ENCODE data around the gene TMEM121B.

The TMEM121B gene

GRCh38 chr22:17138513-17138912 is 17.4 kb upstream of the TMEM121B start:
- no peak for DNase-seq (ENCODE audit: low read depth in 2 of 2)

- DNase-seq (ENCODE audit: low read depth in 2 of 2) = no peak
Measured at GRCh38 chr22:17137861-17138425, 16.8 kb upstream of the TMEM121B start.

GRCh38 chr22:17137170-17137569 is 16.0 kb upstream of the TMEM121B start:
- DNase-seq (ENCODE audit: low read depth in 2 of 2) = no peak

GRCh38 chr22:17135153-17135760 is 14.1 kb upstream of the TMEM121B start:
- DNase-seq (ENCODE audit: low read depth in 2 of 2) = no peak

GRCh38 chr22:17133137-17133536 is 12.0 kb upstream of the TMEM121B start:
- no peak for DNase-seq (ENCODE audit: low read depth in 2 of 2)

- DNase-seq (ENCODE audit: low read depth in 2 of 2) = no peak
Measured at GRCh38 chr22:17132112-17132511, 11.0 kb upstream of the TMEM121B start.

- no peak for DNase-seq (ENCODE audit: low read depth in 2 of 2)
Measured at GRCh38 chr22:17131686-17132085, 10.5 kb upstream of the TMEM121B start.

GRCh38 chr22:17130199-17130598 is 9.0 kb upstream of the TMEM121B start:
- DNase-seq (ENCODE audit: low read depth in 2 of 2) = no peak

GRCh38 chr22:17120711-17121232 is 388 bp downstream of the TMEM121B start:
- no peak for DNase-seq (ENCODE audit: low read depth in 2 of 2)

- peak in 1 of 2 donors; percentile 27 for DNase-seq (ENCODE audit: low read depth in 2 of 2)
Measured at GRCh38 chr22:17120281-17120680, 879 bp downstream of the TMEM121B start.

- DNase-seq (ENCODE audit: low read depth in 2 of 2) = no peak
Measured at GRCh38 chr22:17119481-17120202, 1.5 kb downstream of the TMEM121B start.

- DNase-seq (ENCODE audit: low read depth in 2 of 2) = no peak
Measured at GRCh38 chr22:17118342-17118741, 2.8 kb downstream of the TMEM121B start.

- DNase-seq (ENCODE audit: low read depth in 2 of 2) = no peak
Measured at GRCh38 chr22:17117890-17118289, 3.3 kb downstream of the TMEM121B start.

GRCh38 chr22:17117400-17117799 is 3.8 kb downstream of the TMEM121B start:
- no peak for DNase-seq (ENCODE audit: low read depth in 2 of 2)

- no peak for DNase-seq (ENCODE audit: low read depth in 2 of 2)
Measured at GRCh38 chr22:17116572-17117330, 4.4 kb downstream of the TMEM121B start.

- DNase-seq (ENCODE audit: low read depth in 2 of 2) = no peak
Measured at GRCh38 chr22:17115945-17116565, 5.1 kb downstream of the TMEM121B start.

GRCh38 chr22:17115236-17115635 is 5.9 kb downstream of the TMEM121B start:
- DNase-seq (ENCODE audit: low read depth in 2 of 2) = no peak

- DNase-seq (ENCODE audit: low read depth in 2 of 2) = no peak
Measured at GRCh38 chr22:17114898-17115235, 6.3 kb downstream of the TMEM121B start.

GRCh38 chr22:17114173-17114897 is 6.8 kb downstream of the TMEM121B start:
- no peak for DNase-seq (ENCODE audit: low read depth in 2 of 2)

GRCh38 chr22:17113600-17113999 is 7.6 kb downstream of the TMEM121B start:
- no peak for DNase-seq (ENCODE audit: low read depth in 2 of 2)

- no peak for DNase-seq (ENCODE audit: low read depth in 2 of 2)
Measured at GRCh38 chr22:17112491-17113042, 8.6 kb downstream of the TMEM121B start.
